Epidermal melanocyte (primary cell): ENCODE results near the gene EMC8.
"Not testable (repeated sequence)": the region's sequence is repeated elsewhere in the genome, so short reads cannot be mapped to it uniquely, and the experiment has no call there.

ENCODE experiments used
- DNase-seq: peaks from one replicate; pipeline ENCODE4 v3.0.0; 2011; ENCODE audit warnings: low spot score; ENCODE audit not compliant: insufficient read length

EMC8 gene

GRCh38 chr16:85812811-85813700, 13.7 kb upstream of the EMC8 start:
- no peak for DNase-seq

- DNase-seq = no peak
Observed at GRCh38 chr16:85812031-85812807, 12.9 kb upstream of the EMC8 start.

GRCh38 chr16:85810742-85811115, 11.4 kb upstream of the EMC8 start:
- no peak for DNase-seq

- no peak for DNase-seq
Observed at GRCh38 chr16:85810097-85810741, 10.9 kb upstream of the EMC8 start.

GRCh38 chr16:85809645-85810044, 10.3 kb upstream of the EMC8 start:
- DNase-seq = no peak

- DNase-seq = no peak
Observed at GRCh38 chr16:85808926-85809325, 9.6 kb upstream of the EMC8 start.

GRCh38 chr16:85808104-85808503, 8.8 kb upstream of the EMC8 start:
- DNase-seq = not testable (repeated sequence)

GRCh38 chr16:85807340-85807739, 8.0 kb upstream of the EMC8 start:
- not testable (repeated sequence) for DNase-seq

GRCh38 chr16:85806539-85806938, 7.2 kb upstream of the EMC8 start:
- no peak for DNase-seq

- no peak for DNase-seq
Observed at GRCh38 chr16:85805442-85806045, 6.2 kb upstream of the EMC8 start.

GRCh38 chr16:85803570-85803969, 4.2 kb upstream of the EMC8 start:
- no peak for DNase-seq

GRCh38 chr16:85800321-85800669, 951 bp upstream of the EMC8 start:
- no peak for DNase-seq

GRCh38 chr16:85798901-85799496, 345 bp downstream of the EMC8 start:
- DNase-seq = peak; percentile 41

- DNase-seq = no peak
Observed at GRCh38 chr16:85798283-85798776, 1.0 kb downstream of the EMC8 start.

GRCh38 chr16:85796599-85796998, 2.7 kb downstream of the EMC8 start:
- no peak for DNase-seq

- no peak for DNase-seq
Observed at GRCh38 chr16:85796152-85796551, 3.2 kb downstream of the EMC8 start.

- DNase-seq = no peak
Observed at GRCh38 chr16:85794696-85795095, 4.6 kb downstream of the EMC8 start.

- DNase-seq = no peak
Observed at GRCh38 chr16:85793662-85794298, 5.6 kb downstream of the EMC8 start.

GRCh38 chr16:85789773-85790172, 9.6 kb downstream of the EMC8 start:
- DNase-seq = no peak

GRCh38 chr16:85788819-85789218, 10.5 kb downstream of the EMC8 start:
- no peak for DNase-seq

GRCh38 chr16:85785927-85786326, 13.4 kb downstream of the EMC8 start:
- no peak for DNase-seq
